DLD1 (cell line): ENCODE data around the gene ATF6.
"Not testable (repeated sequence)": the region's sequence is repeated elsewhere in the genome, so short reads cannot be mapped to it uniquely, and the experiment has no call there.

Source experiments
- in situ Hi-C: cut with HindIII; loops from 2 replicates; pipeline ENCODE4 v1.10.0; 2017; ENCODE audit warnings: low sequenced_read_pairs

ATF6 gene

DNA sequence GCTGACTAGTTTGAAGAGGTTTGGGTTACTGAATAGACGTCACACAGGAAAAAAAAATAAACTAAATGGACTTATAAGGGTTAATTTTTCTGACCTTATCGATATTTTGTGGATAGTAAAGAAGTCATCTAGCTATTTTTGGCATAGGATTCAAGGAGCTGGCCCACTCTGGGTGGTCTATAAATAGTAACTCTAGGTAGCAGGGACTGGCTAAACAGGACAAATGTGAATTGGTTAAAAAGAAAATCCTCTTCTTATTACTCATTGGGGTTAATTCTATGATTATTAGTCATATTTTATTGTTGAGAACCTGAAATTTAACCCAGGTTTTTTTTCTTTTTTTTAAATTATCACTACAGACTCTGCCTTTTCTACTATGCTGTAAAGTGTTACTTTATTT, 61.7 kb downstream of the ATF6 start:
- in situ Hi-C loops, result no loop called here

DNA sequence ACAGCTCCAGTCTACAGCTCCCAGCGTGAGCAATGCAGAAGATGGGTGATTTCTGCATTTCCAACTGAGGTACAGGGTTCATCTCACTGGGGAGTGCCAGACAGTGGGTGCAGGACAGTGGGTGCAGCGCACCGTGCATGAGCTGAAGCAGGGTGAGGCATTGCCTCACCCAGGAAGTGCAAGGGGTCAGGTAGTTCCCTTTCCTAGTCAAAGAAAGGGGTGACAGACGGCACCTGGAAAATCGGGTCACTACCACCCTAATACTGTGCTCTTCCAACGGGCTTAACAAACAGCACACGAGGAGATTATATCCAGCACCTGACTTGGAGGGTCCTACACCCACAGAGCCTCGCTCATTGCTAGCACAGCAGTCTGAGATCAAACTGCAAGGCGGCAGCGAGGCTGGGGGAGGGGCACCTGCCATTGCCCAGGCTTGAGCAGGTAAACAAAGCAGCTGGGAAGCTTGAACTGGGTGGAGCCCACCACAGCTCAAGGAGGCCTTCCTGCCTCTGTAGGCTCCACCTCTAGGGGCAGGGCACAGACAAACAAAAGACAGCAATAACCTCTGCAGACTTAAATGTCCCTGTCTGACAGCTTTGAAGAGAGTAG, 66.3 kb downstream of the ATF6 start:
- in situ Hi-C loops, result not testable (repeated sequence)

DNA sequence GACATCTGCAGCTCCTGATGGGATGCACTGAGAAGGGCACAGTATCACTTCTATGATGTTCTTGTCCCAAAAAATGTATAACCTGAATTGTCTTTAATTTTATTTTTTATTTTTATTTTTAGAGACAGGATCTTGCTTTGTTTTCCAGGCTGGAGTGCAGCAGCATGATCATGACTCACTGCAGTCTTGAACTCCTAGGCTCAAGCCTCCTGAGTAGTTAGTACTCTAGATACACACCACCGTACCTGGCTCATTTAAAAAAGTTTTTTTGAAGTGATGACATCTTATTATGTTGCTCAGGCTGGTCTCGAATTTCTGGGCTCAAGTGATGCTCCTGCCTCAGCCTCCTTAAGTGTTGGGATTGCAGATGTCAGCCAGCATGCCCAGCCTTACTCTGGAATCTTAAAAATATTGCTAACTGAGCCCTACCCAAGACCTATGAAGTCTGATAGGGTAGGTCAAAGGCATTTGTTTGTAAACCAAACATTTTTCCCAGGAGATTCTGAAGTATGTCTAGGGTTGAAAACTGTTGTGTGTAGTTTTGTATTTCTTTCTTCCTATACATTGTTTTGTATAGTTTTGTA, 68.9 kb downstream of the ATF6 start:
- in situ Hi-C loops, result no loop called here

DNA sequence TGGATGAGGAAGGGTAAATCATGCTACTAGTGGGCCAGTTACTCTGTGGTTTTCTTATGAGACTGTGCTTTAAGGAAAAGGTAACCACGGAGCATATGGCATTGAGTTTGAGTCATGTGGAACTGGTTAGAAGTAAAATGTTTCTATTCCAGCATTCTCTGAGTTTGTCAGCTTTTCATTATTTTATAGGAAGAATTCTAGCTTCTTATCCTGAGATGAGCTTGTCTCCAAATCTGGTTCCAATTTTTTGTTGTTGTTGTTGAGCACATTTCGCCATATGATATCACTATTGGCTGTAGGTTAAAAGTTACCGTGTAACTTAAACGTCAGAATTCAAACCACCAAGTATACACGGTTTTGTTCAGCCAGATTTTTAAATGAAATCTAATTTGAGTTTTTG, 69.9 kb downstream of the ATF6 start:
- in situ Hi-C loops, result no loop called here

DNA sequence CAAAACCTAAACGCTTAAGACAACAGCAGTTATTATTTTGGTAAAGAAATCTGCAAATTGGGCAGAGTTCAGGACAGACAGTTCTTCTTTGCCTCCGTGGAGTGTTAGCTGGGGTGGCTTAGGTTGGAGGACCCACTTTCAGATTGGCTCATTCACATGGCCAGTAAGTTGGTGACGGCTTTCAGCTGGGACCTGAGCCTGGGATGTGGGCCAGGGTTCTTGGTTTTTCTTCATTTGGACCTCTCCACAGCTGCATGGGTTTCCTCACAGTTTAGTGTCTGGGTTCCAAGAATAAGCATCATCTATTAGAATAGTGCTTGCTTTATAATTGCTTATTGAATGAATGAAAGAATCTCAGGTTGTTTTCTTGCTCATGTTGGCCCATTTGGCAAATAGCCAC, 72.2 kb downstream of the ATF6 start:
- in situ Hi-C loops, result no loop called here

DNA sequence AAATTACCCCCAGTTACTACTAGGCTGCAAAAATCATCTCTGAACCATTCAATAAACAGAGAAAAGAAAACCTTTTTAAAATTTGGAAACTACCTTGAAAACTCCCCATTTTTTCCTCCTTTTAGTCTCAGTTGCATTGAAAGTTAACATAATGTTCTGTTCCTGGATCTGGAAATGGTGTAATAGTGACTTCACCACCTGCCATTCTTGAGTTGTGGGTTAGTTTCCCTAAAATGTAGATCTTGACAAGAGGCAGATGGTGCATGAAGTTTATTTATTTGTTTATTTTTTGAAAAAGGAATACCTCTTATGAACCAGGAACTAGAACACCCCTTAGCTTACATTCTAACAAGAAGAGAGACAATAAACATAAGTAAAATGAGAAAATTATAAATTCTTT, 72.8 kb downstream of the ATF6 start:
- in situ Hi-C loops, result no loop called here

DNA sequence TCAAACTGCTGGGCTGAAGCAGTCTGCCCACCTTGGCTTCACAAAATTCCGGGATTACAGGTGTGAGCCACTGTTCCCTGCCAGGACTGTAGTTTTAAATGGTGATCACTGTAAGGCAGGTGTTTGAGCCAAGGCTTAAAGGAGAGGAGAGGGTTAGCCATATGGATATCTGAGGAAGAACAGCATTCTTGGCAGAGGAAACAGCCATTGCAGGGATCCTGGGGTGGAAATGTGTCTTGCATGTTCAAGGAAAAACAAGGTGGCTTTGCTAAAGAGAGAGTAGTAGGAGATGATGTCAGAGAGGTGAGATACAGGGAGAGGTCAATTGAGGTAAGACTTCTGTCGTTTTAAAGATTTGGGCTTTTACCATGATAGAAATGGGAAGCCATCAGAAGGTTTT, 73.5 kb downstream of the ATF6 start:
- in situ Hi-C loops, result no loop called here

DNA sequence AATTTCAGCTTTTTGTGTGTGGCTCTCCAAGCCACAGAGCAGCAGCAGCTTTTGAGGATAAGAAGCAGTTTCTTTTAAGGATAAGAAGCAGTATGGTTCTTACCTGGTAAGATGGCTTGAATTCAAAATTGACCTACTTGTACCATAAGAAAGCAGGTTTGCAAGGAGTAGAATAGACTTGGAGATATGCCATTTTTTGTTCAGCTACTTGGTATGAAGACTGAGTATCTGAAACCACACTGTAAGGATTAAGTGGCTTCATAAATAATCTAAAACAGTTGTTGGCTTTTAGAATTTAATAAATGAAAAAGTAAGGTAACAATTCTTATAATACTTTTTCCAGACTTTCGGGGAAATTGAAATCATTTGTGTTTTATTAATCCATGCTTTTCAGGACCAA, 74.2 kb downstream of the ATF6 start:
- in situ Hi-C loops, result no loop called here

DNA sequence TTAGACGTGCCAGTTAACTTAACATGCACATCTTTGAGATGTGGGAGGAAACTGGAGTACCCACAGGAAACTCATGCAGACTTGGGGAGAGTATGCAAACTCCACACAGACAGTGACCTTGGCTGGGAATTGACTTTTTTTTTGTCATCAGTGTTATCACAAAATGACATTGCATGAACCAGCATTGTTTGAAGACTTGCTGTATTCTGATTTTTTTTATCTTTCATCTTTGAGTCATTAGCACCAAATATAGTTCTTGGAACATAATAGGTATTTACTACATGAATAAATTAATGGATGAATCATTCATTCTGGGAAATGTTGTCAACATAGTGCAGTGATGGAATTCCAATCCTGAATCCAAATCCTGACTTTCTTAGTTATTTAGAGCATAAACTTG, 77.0 kb downstream of the ATF6 start:
- in situ Hi-C loops, result no loop called here

DNA sequence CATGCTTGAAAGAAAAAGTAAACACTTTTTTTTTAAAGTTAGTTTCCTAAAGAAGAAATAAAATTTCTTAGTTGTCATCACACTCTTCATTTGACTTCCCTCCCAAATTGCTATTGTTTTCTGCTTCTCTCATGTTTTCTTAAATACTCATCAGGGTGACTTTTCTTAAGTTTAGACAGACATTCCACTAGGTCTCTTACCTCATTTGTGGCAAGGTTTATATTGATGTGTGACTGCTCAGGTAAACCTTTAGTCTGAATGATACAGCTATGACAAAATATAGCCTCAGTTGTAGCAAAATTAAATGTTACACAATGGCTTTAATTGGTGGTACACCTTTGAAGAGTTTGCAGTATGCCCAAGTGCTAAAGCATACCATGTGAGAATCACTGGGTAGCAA, 78.6 kb downstream of the ATF6 start:
- in situ Hi-C loops, result no loop called here

DNA sequence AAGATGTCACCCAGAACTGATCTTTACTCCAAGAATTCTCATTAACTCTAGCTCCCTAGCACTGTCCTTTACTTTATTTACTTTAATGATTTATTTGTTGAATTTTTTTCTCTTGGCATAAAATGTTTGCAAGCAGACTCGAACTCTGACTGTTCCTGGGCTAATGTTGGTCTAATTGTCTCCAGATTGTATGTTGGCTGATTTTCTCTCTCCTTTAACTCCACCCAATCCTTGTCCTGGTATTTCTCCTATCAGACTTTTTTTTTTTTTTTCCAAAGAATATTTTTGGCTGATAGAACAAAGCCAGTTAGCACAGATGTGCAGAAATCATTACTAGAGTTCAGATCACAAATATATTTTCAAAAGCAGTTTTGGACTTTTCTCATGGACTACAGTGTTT, 82.6 kb downstream of the ATF6 start:
- in situ Hi-C loops, result no loop called here

DNA sequence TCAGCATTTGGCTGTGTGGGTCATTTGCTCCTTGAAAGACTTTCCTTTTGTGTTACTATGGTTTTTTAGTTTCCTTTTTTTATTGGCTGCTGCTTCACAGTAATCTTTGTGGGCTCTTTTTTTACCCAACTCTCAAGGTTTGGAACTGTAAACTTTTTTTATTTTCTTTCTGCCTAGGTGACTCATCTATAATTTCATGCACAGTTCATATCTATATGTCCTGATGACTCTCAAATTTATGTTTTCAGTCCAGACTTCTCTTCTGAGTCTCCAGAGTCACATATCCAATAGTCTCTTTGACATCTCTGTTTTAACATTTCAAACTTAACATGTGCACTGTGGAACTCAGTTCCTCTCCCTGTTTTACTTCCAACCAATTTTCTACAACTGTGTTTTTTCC, 83.4 kb downstream of the ATF6 start:
- in situ Hi-C loops, result no loop called here

DNA sequence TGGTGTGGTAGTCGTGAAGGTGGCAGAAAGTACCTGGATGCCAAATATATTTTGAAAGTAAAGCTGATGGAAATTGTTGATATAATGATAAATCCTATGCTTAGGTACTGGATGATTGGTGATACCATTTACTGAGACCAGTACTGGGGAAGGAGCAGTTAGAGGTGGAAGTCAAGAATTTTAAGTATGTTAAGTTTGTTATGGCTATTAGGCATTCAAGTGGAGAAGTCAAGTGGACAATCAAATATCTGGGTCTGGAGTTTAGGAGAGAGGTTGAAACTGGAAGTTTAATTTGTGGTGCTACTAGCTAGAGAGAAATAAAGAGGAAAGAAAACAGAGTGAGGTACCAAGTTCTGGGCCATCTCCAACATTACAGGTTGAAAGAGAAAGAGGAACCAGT, 89.1 kb downstream of the ATF6 start:
- in situ Hi-C loops, result no loop called here

DNA sequence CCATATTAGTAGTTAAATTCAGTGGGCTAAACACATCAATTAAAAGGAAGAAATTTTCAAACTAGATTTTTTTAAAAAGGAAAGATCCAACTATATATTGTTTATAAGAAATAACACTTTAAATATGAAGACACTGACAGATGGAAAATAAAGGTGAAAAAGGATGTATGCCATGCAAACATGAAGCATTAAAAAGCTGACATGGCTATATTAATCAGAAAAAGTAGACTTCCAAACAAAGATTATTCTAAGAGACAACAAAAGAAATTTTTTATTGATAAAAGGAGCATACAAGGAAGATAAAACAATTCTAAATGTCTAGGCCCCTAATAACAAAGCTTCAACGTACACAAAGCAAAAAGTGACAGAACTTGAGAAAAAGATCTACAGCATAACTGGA, 92.2 kb downstream of the ATF6 start:
- in situ Hi-C loops, result no loop called here

DNA sequence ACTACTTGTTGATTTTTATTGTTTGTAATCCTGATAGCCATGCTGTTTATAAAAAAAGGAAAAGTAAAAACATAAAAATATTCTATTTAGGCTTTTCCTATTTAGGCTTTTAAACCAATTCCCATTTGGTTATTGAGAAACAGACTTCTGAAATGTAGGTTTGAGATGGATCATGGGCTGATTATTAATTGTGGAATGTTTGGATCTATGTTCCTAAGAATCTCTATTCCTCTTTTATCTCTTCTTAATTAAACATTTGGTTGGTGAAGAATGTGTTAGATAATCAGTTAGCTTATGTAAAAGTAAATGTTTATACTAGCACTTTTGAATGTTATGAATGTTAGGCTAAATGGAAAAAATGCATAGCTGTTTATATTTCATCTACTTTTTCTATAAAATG, 97.4 kb downstream of the ATF6 start:
- in situ Hi-C loops, result no loop called here

DNA sequence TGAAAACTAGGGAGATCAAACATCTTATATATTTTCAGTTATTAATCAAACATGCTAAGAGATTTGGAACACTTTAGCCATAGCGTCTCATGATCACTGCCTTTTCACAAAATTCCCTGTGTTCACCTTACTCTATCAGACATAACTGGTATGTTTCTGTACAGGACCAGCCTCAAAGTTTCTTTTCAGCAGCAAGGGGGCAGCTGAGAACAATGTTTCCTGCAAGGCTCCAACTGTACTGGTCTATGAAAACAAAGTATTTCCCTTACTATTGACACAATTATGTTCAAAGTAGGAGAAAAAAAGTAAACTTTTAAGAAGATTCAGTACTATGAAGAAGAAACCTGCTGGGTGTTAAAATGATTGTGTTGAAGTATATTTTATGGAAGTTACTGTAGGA, 98.5 kb downstream of the ATF6 start:
- in situ Hi-C loops, result no loop called here

DNA sequence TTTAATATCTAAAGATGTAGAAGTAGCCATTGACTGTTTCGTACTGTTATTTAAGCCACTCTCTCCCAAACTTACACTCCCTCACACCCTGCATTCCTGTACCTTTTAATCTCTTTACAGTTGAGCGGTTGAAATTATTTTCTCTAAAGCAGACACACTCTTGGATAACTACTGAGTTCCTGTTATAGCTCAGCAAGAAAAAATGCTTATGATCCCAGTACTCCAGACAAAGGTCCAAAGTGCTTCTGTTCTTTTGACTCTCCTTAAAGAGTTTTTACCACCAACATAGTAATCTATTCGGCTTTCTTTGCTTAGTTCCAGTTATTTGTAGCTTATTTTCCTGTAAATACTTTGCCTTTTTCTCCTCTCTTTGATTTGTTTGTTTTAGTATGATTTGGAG, 100.1 kb downstream of the ATF6 start:
- in situ Hi-C loops, result no loop called here

DNA sequence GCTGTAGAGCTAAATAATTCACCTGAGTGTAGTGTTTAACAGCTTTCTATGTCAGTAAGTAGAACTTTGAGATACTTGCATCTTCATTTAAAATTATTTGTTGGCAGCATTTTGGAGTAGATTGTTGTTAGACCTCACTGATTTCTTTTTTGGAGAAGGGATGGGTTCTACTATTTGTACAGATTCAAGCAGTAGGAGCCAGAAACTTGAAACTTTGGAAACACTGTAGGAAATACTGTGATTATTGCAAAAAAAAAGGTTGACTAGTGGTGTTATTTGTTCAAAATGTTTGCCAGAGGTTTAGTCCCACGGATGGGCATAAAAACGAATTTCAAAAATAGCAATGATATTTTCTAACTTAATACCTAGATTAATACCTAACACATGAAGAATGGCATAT, 102.7 kb downstream of the ATF6 start:
- in situ Hi-C loops, result no loop called here

DNA sequence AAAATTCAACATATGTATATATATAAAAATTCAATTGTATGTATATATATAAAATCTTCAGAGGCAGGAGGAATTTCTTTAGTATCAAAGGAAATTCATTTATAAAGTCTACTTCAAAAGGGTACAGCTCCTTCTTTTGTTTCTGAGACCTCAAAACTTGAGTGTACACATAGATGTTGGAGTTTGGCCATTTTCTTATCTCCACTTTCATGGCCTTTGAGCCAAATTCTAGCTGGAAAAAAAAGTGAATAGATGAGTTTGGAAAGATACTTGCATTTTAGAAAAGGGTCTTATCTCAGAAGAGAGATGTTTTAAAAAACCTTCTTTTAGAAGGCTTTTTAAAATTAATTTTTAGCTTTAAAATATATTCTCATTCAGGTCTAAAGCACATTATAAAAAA, 103.2 kb downstream of the ATF6 start:
- in situ Hi-C loops, result no loop called here

DNA sequence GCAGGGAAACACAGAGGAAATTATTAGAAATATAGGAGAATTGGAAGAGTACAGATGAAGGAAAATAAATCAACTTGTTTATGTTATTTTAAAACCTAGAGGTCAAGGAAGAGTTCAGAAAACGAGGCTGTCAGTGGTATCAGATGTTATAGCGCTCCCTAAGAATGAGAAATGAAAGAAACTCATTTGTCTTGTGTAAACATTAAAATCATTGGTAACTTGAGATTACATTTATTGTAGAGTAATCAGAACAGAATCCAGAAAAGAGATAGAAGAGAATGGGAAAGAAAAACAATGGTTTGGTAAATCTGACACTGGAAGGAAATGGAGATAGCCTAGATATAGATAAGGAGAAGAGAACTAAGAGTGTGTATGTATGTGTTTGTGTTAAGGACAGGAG, 106.4 kb downstream of the ATF6 start:
- in situ Hi-C loops, result no loop called here

DNA sequence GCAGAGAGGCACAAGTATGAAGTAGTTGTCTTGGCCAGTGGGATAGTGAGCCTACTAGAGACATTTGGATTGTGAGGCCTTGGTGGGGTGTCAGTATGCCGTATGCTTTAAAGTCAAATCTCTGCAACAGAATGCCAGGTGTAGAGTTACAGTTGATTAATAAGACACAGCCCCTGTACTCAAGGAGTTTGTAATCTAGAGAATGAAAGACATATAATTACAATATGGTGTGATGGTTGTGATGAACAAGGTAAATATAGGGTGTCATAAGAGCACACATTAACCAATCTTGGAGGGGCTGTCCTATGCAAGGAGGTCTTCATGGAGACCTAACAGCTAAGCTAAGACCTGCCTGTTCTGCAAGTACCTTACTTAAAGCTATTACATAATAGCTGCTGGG, 113.1 kb downstream of the ATF6 start:
- in situ Hi-C loops, result no loop called here

DNA sequence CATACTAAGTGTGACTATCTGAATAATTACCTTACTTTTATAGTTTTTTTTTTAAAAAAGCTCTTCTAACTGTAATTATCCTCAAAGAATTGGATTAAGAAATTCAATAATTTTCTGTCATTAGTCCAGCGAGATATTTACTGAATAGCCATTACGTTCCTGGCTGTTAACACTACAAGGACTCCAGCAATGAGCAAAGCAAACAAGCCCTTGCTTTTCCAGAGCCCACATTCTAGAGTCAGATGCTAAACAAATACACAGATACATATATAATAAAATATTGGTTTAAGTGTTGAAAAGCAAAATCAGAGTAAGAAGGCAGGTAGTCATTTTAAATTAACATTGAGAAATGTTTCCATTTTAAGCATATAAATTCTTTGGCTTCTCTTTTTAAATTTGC, 118.4 kb downstream of the ATF6 start:
- in situ Hi-C loops, result no loop called here

DNA sequence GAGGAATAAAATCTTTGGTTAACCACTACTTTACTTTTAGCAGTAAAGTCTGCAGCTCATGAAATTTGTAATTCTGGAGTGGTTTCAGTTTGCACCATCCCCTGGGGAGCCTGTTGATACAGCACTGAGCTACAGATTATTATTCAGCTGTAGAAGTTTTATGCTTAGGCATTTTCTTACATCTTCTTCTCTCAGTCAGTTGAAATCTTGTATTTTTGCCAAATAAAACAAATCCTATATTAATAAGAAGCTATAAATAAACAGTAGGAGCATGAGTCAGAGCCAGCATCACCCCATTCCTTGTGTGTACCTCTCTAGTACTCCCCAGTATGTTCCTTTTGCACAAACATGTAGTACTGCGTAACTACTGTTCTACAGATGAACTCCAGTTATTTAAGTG, 118.9 kb downstream of the ATF6 start:
- in situ Hi-C loops, result no loop called here
